Measurements from ENCODE around the gene PDE3B.
"Not testable (repeated sequence)": the region's sequence is repeated elsewhere in the genome, so short reads cannot be mapped to it uniquely, and the experiment has no call there.

Gene PDE3B

GRCh38 chr11:14750911-14751310 is 107.3 kb downstream of the PDE3B start:
- no peak for DNase-seq (ENCODE audit: low read depth)
- TF ChIP-seq CTCF (IDR thresholded peaks at IDR 0.05; ENCODE audit: low read depth, low read length, missing control alignments) = no peak
- no peak overlapping the region for H3K4me3 ChIP-seq (ENCODE audit: low read depth, low read length)

GRCh38 chr11:14751975-14752407 is 108.4 kb downstream of the PDE3B start:
- H3K4me3 ChIP-seq (ENCODE audit: low read depth, low read length) = no peak overlapping the region
- no peak for DNase-seq (ENCODE audit: low read depth)
- TF ChIP-seq CTCF (IDR thresholded peaks at IDR 0.05; ENCODE audit: low read depth, low read length, missing control alignments) = no peak

GRCh38 chr11:14755140-14755539 is 111.5 kb downstream of the PDE3B start:
- no peak for DNase-seq (ENCODE audit: low read depth)
- H3K4me3 ChIP-seq (ENCODE audit: low read depth, low read length) = no peak overlapping the region
- TF ChIP-seq CTCF (IDR thresholded peaks at IDR 0.05; ENCODE audit: low read depth, low read length, missing control alignments) = no peak

- H3K4me3 ChIP-seq (ENCODE audit: low read depth, low read length) = no peak overlapping the region
- no peak for DNase-seq (ENCODE audit: low read depth)
- TF ChIP-seq CTCF (IDR thresholded peaks at IDR 0.05; ENCODE audit: low read depth, low read length, missing control alignments) = no peak
Measured at GRCh38 chr11:14756349-14756748, 112.7 kb downstream of the PDE3B start.

- not testable (repeated sequence) for DNase-seq (ENCODE audit: low read depth); H3K4me3 ChIP-seq (ENCODE audit: low read depth, low read length)
Measured at GRCh38 chr11:14759300-14760012, 115.9 kb downstream of the PDE3B start.

GRCh38 chr11:14764179-14764578 is 120.6 kb downstream of the PDE3B start:
- no peak for TF ChIP-seq CTCF (IDR thresholded peaks at IDR 0.05; ENCODE audit: low read depth, low read length, missing control alignments)
- no peak for DNase-seq (ENCODE audit: low read depth)
- H3K4me3 ChIP-seq (ENCODE audit: low read depth, low read length) = no peak overlapping the region

GRCh38 chr11:14764579-14765527 is 121.2 kb downstream of the PDE3B start:
- no peak for TF ChIP-seq CTCF (IDR thresholded peaks at IDR 0.05; ENCODE audit: low read depth, low read length, missing control alignments)
- peak; percentile 40 for DNase-seq (ENCODE audit: low read depth)
- no peak overlapping the region for H3K4me3 ChIP-seq (ENCODE audit: low read depth, low read length)
